Activated CD8-positive, alpha-beta memory T cell treated with anti-CD3 and anti-CD28 coated beads, Interleukin-2, amount 50 U/mL, for 24 hours (primary cell): ENCODE data around the gene PNPLA7.
A peak's percentile ranks its signal among the peaks of the same experiment; 100 is the strongest.
"Not testable (repeated sequence)": the region's sequence is repeated elsewhere in the genome, so short reads cannot be mapped to it uniquely, and the experiment has no call there.

Experiments
- DNase-seq: peaks from one replicate; pipeline ENCODE4 v3.0.0-alpha.2; 2020; ENCODE audit errors: extremely low read depth

Gene PNPLA7

DNA sequence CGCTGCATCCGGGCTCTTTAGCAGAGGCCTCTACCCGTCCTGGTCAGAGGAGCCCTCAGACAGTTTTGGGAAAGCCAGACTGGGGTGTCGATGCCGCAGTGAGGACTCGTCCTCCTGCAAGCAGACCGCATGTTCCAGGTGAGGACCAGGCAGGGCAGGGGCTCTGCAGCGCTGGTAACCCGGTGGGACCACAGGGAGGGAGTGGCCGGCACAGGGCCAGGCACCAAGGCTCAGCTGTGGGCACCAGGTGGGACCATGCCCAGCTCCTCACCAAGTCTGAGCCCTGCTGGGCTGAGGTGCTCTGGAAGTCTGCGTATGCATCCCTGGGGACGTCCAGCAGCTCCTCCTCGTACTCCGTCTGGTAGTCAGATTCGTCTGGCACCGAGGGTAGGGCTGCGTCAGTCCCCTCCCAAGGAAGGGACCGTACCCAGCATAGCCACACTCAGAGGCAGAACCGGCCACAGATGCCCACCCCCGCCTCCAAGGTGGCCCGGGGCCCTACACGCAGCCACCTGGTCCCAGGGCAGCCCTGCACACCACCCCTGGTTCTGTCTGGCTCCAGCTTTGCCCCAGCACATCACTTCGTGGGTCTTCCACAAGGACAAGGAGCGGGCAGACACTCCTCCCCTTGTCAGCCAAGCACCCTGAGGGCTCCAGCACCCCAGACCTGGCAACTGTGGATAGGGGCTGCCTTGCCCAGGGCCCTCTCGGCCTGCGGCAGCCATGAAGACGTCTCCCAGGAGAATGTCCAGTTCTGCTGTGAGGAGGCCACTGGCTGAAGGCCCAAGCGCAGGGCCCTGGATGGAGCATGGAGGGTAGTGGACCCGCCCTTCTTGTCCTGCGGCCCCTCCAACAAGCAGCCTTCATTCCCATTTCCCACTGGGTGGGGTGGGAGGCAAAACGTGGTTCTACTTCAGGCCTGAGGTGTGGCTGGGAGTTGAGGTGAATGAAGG lies 89.6 kb downstream of the PNPLA7 start:
- DNase-seq: no peak

DNA sequence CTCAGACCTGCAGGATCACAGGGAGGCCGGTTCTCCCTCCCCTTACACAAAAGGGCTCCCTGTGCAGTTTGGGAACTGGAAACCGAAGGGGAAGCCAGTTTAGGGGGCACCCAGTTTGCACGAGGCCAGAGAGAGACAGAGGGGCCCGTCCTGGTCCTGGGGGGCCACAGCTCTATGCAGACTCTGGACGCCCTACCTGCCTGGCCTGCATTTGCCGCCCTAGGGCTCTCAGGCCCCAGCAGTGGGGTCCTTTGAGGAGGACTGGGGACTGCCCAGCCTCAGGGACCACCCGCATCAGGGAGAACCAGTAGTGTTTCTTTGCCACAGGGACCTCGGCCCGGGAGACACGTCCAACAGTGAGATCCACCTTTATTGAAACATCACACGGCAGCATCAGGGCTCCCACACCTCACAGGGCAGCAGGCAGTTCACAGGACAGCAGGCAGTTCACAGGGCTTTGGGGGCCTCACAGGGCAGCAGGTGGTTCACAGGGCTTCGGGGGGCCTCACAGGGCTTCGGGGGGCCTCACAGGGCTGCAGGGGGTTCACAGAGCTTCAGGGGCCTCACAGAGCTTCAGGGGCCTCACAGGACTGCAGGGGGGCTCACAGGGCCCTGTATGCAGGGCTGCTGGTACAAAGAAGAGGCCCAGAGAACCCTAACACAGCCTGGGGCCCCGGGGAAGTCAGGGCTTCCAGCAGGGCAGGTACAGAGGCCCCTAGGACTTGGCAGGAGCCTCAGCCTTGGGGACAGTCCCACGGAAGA lies 90.4 kb downstream of the PNPLA7 start:
- no peak for DNase-seq

DNA sequence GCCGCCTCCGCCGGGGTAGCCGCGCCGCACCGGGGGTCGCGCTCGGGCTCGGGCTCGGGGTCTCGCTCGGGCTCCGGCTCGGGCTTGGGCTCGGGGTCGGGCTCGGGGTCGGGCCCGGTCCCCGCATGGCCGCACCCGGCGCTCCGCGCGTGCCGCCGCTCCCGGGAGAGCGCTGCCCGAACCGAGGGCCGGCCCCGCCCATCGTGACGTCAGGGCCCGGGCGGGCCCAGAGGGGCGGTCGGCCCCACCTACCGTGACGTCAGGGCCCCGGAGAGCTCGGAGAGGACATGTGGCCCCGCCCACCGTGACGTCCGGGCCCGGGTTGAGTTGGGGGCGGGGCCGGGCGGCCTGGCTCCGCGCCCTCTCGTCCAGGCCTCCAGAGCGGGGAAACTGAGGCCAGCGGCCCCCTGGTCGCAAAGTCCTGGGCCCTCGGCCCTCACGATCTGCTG lies 91.0 kb downstream of the PNPLA7 start, which contains the start of gene NSMF:
Gene NSMF (minus strand): TSS at position 183 of the 449 bp plus-strand sequence. CDS start 232 bp downstream, outside the sequence.
- DNase-seq: peak; percentile 71

DNA sequence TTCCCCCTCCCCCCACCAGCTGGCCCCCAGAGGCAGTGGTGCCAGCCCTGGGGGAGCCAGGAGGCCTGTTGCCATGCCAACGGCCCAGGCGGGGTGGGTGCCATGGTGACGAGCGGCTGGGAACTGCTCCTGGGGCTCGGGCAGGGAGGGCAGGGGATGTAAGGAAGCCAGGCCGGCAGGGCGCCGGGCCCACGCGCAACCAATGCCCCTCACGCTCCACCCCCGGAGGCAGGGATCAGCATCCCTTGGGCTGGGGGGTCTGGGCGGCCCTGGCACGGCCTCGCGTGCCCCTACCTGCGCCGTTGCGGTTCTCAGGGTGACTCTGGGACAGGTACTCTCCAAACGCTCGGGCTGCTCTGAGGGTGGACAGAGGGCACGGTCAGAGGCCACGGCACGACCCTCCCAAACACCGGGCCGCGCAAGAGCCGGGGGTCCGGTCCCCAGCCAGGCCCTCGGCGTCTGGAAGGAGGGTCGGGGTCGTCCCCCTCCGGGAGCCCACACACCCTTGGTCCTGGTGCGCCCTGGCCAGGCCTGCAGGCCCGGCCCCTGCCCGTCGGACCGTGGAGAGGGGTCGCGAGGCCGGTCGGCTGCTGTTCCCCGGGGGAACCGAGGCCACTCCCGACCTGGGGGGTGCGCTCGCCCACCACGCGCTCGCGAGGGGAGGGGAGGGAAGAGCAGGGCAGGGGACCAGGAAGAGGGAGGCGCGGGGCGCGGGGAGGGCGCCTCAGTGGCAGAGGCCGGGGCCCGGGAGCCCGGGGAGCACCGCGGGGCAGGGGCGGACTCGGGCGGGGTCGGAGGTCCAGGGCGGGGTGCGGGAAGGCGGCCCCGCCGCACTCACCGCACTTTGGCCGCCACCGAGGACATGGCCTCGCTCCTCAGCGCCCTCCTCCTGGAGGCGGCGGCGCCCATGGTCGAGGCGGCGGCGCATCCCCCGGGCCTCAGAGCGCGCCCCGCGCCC lies 91.7 kb downstream of the PNPLA7 start:
- DNase-seq: no peak

DNA sequence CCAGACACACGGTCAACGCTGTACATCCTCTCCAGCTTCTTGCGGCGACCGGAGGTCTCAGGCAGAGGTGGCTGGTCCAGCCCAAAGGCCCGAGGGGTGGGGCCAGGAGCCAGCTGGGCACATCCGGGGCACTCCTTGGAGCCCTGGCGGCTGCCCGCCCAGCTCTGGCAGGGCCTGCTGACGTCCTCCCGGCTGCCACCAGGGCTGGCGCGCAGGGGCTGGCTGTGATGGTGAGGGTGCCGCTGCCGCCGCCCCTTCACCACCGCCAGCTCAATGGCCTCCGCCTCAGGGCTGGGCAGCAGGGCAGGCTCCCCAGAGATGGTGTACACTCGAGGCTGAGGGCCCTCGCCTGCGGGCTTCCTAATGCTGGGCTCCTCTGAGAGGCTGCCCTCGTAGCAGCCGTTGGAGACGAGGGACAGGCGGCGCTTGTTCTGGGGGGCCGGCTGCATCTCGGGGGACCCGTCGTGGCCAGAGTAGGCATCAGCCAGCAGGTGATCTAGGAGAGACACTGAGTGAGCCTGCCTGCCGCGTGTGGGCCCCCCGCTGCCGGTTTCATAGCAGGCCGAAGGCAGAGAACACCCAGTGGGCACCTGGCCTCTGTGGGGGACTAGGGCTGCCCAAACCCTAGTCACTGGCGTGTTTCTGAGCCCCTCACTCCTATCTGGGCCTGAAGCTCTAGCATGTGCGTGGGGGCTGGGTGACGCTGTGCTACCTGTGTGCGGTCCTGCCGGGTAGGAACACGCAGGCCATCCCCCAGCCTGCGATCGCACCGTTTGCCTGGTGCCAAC lies 92.6 kb downstream of the PNPLA7 start:
- no peak for DNase-seq

DNA sequence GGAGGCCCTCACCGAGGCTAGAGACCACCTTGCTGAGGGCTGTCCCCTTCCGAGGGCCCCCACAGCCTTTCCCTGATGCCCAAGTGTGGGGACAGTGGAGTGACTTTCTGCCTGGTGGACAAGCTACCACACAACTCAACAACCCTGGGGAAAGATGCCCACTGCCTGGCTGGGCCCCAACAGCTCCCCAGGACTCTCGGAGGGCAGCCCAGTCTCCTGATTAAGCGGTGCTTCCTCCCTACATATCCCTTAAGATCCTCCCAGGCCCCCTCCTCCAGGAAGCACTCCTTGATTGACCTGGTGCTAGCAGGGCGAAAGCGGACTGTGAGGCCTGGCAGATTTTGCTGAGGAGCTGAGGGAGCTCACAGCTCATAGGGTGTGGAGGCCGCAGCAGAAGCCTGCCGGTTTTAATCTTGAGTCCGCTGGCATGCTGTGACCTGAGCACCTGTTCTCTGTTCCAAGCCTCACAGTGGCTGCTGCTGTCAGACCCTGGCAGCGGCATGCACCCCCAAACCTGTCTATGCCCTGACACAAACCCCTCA lies 93.3 kb downstream of the PNPLA7 start:
- no peak for DNase-seq

DNA sequence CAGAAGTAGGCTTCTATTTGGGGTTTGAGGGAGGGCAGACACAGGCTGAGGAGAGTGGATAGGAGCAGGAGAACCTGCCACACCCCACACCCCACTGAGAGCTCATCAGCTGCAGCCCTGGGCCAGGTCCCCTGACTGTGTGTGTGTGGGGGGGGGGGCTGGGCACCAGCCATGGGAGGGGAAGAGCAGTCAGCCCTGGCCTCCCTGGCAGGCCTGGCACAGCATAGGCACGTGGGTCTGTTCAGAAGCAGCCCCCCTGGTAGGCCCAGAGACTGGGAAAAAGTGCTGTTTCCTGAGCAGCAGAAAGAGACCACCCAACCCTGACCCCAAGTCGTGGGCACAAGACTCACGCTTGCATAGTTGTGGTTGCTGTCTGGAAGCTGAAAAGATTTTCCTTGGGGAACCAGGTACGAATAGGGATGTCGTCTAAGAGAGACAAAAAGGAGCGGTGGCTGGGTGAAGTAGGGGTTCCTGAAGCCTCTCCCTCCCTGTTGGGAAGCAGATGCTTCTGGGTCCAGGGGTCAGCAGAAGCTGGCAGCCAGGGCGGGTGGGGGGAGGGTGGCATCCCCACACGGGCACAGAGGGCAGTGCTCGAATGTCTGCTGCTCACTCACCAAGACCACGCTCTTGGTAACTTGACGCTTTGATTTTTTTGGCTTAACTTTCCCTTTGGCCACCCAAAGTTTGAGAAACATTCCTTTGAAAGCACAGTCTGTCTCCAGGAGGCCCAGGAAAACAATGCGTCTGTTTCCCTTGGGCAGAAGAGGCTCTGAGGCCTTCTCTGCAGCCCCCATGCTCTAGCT lies 93.9 kb downstream of the PNPLA7 start:
- no peak for DNase-seq

DNA sequence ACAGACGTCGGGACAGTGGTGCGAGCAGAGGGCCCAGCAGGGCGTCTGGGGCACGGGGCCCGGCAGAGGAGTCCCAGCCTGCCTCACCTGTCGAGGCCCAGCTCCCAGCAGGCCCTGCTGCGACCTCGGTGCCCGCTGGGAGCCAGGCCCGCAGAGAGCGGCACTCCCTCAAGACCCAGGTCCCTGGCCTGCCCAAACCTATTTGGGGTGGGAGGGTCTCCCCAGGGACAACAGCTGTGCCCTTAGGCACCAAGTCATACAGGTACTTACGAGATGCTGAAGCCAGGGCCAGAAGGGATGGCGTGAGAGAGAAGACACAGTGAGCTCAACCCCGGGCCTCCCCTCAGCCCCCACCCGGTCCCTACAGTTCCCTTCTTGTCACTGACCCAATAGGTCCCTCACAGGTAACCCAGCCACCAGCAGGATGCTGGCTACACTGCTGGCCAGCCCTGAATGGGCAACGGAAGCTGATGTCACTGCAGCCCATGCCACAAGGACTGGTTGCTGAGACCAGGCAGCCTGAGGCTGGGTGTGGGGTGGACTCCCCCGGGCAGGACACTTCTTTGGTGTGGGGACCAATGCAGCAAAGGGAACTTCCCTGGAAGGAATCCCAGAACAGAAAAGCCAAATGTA lies 94.7 kb downstream of the PNPLA7 start:
- DNase-seq: no peak

DNA sequence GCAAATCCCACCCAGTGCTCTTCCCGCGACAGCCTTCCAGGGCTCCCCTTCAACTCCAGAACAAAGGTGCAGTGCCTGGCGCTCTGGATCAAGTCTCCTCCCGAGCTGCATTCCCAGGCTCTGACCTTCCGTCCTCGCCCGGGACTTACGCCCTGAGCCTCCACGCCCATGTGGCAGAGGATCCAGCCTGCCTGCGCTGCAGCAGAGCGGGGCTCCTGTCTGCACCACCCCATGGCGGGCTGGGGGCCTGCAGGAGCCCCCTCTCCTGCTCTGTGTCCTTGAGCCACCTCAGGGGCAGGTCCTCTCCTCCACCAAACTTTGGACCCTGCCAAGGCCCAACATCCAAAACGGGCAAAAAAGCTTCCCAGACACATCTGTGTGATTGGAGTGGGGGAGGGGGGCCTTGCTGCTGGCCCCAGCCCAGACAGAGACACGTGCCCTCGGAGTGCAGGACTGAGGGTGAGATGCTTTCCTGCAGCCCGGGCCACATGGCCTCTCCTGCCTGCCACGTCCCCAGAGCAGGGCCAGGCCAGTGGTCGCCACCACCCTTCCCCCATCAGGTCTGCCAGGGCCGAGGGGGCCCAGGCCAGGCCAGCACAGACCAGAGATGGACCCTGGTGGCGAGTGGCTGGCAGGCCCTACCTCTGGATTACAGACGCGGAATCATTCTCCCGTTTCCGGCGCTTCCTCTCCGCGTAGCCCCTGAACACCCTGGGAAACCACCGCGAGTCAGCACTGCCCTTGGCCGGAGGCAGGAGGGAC lies 95.4 kb downstream of the PNPLA7 start:
- no peak for DNase-seq

DNA sequence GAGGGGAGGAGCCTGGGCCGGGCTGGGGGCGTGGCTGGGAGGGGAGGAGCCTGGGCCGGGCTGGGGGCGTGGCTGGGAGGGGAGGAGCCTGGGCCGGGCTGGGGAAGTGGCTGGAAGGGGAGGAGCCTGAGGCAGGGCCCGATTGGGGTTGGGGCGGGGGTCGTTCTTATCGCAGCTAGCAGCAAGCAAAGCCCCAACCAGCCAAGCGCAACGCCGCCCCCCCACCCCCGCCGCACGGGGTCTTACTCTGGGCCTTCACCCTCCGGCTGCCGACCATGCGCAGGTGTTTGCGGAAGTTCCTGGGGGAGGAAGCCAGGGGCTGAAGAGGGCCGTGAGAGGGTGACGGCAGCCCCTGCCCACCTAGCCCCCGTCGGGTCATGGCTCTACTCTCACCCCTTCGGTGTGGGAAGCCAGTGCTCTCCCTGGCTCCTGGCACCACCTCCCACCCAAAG lies 96.0 kb downstream of the PNPLA7 start:
- DNase-seq: no peak

DNA sequence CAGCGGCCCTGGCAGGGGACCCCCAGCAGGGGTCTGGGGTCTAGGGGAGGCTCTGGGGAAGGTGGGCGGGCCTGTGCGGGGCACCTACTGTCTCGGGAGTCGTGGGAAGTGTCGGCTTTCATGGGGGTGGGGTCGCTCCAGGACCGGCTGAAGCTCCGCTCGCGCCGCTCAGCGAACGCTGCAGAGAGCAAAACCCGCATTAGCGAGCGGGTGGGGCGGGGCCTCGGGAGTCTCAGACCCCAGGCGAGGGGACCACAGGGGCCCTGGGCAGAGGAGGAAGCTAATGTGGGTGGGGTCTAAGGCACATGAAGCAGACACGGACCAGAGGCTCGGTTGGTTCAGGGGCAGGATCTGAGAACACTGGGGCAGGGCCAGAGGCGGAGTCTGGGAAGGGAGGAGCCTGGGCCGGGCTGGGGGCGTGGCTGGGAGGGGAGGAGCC lies 96.5 kb downstream of the PNPLA7 start:
- no peak for DNase-seq

DNA sequence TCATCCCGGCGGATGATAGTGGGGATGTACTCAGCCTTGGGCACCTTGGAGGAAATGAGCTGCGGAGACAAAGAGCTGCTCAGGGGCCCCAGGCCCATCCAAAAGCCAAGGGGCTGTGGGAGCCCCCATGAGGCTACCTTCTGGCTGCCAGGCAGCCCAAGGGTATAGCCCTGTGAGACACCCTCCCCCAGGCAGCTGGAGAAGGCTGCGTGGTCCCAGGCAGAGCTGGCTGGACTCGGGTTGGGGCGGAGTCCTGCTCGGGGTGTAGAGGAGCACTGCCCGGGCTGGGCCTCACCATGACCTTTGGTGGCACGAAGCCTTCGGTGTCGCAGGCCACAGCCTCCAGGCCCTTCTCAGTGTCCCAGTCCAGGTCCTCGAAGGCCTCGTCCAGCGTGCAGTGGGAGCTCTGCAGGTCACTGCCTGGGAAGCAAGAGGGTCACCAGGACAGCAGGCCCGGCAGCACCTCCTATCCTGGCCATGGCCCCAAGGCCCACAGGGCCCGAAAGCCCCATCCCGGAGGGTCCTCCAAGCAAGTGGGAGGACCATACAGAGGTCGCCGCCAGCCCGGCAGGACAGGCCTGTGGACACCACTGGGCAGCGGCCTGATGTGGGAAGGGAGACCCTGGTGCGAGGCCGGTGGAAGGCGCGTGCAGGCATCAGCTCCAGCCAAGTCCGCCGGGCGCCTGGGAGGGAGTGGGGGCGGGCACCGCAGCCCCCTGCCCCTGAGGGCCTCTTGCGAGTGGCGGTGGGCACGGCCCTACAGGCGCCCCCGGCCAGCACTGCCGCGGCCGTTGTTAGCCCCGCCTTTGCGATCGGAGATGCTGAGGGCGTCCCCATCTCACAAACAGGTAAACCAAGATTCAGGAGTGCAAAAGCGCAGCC lies 97.2 kb downstream of the PNPLA7 start:
- no peak for DNase-seq

DNA sequence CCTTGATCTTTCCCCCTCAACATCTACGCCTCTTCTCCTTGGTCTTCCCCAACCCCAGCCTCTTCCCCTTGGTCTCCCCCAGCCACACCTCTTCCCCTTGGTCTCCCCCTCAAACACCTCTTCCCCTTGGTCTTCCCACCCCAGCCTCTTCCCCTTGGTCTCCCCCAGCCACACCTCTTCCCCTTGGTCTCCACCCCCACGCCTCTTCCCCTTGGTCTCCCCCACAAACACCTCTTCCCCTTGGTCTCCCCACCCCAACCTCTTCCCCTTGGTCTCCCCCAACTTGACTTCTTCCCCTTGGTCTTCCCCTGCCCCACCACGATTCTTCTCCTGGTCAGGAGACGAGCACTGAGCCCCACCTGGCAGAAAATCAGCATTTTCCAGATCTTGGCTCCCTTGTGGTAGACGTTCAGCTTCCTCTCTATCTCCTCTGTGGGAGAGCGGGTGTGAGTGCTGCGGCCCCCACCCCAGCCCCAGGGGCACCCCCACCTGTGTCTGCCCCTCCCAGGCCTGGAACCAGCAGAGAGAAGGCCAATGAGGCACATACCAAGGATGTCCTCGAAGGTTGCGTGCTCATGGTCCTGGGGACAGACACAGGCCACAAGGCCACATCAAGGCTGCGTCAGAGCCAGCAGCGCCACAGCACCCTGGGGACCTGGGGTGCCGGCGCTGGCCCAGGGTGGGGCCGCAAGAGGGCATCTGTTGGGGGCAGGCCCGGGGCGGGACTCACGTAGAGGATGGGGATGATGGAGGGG lies 98.0 kb downstream of the PNPLA7 start:
- DNase-seq: no peak

DNA sequence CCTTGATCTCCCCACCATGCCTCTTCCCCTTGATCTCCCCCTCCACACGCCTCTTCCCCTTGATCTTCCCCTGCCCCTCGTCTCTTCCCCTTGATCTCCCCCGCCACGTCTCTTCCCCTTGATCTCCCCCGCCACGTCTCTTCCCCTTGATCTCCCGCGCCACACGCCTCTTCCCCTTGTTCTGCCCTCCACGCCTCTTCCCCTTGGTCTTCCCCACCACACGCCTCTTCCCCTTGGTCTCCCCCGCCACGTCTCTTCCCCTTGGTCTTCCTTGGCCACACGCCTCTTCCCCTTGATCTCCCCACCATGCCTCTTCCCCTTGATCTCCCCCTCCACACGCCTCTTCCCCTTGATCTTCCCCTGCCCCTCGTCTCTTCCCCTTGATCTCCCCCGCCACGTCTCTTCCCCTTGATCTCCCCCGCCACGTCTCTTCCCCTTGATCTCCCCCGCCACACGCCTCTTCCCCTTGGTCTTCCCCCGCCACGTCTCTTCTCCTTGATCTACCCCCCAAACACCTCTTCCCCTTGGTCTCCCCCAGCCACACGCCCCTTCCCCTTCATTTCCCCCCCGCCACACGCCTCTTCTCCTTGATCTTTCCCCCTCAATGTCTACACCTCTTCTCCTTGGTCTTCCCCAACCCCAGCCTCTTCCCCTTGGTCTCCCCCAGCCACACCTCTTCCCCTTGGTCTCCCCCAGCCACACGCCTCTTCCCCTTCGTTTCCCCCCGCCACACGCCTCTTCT lies 98.8 kb downstream of the PNPLA7 start:
- not testable (repeated sequence) for DNase-seq

DNA sequence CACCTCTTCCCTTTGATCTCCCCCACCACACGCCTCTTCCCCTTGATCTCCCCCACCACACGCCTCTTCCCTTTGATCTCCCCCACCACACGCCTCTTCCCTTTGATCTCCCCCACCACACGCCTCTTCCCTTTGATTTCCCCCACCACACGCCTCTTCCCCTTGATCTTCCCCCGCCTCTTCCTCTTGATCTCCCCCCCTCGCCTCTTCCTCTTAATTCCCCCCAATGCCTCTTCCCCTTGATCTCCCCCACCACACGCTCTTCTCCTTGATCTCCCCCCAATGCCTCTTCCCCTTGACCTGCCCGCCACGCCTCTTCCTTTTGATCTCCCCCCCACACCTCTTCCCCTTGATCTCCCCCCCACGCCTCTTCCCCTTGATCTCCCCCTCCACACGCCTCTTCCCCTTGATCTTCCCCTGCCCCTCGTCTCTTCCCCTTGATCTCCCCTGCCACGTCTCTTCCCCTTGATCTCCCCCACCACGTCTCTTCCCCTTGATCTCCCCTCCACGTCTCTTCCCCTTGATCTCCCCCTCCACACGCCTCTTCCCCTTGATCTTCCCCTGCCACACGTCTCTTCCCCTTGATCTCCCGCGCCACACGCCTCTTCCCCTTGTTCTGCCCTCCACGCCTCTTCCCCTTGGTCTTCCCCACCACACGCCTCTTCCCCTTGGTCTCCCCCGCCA lies 99.5 kb downstream of the PNPLA7 start:
- DNase-seq: not testable (repeated sequence)
